GM19193 (cell line): ENCODE data around the gene PLA2G2D.

ENCODE experiments used
- POLR2A ChIP-seq: IDR thresholded peaks from 4 replicates; pipeline ENCODE4 v1.6.1; 2011; ENCODE audit not compliant: insufficient read depth, insufficient read length; ENCODE audit errors: extremely low read depth

Gene PLA2G2D

DNA sequence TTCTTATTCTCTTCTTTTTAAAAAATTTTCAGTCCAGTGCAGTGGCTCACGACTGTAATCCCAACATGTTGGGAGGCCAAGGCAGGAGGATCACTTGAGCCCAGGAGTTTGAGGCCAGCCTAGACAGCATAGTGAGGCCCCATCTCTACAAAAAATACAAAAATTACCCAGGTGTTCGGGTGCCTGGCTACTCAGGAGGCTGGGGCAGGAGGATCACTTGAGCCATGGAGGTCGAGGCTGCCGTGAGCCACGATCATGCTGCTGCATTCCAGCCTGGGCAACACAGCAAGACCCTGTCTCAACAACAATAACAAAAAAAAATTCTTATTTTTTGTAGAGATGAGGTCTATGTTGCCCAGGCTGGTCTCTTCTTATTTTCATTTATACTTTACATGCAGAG is 7.9 kb downstream of the PLA2G2D start:
- TF ChIP-seq POLR2A = no peak

GRCh38 chr1:20110679-20111078 is 8.7 kb downstream of the PLA2G2D start:
- no peak for TF ChIP-seq POLR2A

DNA sequence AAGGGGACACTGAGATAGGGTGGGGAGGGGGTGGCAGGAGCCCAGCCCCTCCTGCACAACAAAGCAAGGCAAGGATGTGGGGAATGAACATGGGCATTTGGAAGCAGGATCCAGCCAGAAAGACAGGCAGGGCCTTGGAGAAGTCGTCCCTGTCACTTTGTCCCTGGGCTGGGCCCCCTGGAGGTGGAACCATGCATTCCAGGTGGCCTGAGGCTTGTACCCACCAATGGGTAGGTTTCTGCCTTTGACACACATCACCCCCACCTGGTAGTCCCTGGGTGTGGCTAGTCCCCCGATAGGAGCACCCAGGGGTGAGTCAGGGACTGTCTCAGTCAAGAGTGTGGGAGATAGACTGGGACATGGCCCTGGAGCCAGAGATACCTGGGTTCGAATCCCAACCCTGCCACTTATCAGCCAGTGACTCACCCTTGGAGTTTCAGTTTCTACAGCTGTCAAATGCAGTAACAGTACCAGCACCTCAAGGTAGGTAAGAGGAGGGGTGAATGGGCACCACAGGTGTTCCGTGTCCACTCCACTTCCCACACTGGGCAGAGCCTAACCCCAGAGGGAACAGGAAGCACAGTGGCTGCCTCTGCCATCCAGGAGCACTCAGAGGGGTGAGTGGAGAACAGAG is 10.0 kb downstream of the PLA2G2D start:
- TF ChIP-seq POLR2A = no peak

DNA sequence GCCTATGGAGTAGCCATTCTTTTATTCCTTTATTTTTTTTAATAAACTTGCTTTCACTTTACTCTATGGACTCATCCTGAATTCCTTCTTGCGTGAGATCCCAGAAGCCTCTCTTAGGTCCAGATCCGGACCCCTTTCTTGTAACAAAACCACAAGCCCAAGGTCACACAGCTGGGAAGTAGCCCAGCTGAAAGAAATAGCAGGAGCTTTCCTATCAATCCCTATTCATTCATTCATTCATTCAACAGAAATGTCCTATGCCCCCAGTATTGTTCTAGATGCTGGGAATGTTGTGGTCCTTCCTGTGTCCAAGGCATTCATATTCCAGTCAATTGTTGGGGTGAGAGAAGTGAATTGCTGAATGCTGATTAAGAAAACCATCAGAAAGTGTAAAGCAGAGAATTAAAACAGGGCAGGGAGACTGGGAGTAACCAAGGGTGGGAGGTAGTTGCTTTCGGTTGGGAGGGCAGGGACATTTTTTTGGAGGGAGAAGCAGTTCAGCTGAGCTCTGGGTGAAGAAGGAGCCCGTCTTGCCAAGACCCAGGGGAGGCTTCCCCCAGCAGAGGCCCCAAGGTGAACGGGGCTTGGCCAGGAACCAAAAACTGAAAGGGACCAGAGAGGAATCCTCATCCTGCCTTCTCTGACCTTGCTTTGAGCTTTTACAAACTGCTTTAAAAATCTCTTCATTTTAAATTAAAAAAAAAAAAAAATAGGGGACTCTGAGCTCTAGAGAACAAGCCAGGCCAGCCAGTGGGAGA is 10.8 kb downstream of the PLA2G2D start:
- no peak for TF ChIP-seq POLR2A

- TF ChIP-seq POLR2A = no peak
These were observed 11.5 kb downstream of the PLA2G2D start for GRCh38 chr1:20107796-20108195.

GRCh38 chr1:20107351-20107750 is 12.0 kb downstream of the PLA2G2D start:
- no peak for TF ChIP-seq POLR2A

DNA sequence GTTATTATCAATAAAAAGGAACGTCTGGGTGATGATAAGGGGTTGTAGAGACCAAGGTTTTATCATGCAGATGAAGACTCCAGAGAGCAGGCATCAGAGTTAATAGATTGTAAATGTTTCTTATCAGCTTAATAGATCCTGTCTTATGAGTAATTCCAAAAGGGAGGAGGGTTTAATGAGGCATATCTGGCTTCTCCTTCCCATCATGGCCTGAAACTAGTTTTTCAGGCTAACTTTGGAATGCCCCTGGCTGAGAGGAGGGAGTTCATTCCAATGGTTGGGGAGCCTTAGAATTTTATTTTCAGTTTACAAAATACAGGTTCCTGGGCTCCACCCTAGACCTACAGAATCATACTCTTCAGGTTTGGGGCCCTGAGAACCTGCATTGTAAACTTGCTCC is 13.5 kb downstream of the PLA2G2D start:
- no peak for TF ChIP-seq POLR2A

DNA sequence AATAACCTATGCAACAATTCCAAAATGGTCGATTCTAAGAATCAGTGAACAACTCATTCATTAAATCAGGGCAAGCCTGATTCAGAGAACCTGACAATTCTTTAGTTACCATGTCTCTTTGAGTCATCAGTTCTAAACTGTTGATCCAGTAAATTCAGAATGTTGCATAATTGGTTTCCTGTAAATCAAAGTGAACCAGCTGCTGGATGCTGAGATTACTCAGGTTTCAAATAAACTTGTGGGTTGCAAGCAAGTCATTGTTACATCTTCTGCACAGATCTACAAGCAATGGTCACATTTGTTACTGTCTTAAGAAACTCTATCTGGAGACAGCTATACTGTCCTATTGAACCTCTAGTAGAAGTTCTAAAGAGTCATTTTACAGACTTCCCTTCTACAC is 16.5 kb downstream of the PLA2G2D start:
- TF ChIP-seq POLR2A = no peak

- TF ChIP-seq POLR2A = no peak
These were observed 18.5 kb downstream of the PLA2G2D start for GRCh38 chr1:20100632-20101355.

DNA sequence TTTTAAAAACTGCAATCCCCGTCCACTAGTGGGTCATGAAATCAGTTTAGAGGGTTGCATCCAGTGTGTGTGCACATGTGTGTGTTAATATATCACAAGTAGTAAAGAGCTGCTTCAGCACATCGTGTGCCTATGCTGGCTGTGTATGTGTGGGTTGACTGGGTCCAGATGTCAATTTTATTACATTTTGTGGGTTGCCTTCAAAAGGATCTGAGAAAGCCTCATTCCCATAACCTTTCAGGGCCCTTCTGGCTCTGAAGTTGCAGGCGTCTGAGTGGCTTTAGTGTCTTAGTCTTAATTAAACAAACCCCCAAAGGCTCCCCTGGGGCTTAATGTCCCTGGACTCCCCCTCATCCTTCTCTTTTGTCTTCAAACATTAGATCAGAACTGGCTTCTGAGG is 19.8 kb downstream of the PLA2G2D start:
- no peak for TF ChIP-seq POLR2A

DNA sequence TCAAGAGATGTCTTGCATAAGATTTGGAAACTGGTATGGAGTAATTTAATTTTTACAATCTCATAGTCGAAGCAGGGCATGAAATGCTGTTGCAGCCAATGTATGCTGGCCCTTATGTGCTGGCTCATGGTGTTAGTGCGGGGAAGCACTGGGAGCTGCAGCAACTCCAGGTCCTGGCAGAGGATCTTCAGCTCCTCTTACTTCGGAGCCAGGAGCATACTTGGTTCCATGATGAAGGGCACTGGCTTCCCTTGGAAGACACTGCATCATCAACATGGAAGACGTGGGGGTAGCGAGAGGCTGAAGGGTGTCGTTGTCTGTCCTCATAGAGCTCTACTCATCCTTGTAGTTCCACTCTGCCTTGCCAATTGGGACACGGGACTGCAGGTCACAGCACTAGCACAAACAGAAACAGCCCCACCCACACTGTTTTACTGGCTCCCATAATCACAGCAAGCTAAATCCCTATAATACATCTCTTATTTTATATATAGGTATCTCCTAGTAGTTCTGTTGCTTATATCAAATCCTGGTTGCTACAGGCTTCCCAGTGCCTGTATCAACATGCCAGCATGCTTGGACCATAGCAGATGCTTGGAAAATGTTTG is 22.4 kb downstream of the PLA2G2D start:
- TF ChIP-seq POLR2A = no peak

DNA sequence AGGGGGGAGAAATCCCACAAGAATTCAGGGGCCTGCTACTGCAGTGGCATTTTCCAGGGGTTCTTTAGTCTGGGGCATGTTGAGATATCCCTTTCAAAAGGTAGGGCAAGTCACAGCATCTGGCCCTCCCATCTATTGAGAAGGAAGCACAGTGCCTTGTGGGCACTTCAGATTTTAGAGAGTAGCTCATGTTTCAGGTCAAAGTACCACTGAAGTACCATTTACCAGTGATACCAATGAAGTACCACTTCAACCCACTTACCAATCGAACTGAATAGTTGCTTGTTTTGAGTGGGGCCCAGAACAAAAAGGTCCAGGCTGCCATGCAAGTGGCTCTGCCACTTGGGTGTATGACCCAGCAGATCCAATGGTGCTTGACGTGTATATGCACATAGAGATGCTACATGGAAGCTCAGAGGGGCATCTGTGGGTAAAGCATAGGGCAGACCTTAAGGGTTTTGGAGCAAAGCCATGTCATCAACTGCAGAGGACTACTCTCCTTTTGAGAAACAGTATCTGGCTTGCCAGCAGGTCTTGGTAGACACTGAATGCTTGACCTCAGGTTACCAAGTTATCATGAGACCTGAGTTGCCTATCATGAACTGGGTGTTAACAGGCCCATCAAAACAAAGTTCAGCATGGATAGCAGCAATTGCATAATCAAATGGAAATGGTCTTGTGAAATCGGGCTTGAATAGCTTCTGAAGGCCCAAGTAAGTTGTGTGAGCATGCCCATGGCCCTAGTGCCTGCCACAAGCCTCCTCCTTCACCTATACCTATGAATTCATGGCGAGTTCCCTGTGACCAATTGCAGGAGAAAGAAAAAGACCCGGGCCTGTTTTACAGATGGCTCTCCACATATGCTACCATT is 23.5 kb downstream of the PLA2G2D start:
- no peak for TF ChIP-seq POLR2A

DNA sequence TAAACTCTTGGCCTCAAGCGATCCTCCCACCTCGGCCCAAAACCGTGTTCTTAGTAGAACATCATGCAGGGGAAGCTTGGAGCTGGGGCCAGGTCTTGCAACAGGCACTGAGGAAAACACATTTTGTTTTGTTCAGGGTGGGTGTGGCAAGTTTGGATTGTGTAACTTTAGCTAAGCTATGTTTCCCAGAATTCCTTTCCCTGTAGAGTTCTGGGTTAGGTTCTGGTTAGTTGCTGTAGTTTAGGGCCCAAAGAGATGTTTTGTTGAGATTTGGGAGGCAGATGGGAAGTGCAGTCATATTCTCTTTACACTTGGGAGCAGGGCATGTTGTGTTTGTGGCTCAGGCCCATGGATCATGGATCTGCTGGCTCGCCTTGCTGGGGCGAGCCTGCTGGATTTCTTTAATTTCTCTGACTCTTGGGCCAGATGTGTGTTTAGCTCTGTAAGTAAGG is 25.4 kb downstream of the PLA2G2D start:
- no peak for TF ChIP-seq POLR2A

GRCh38 chr1:20093303-20093702 is 26.0 kb downstream of the PLA2G2D start:
- no peak for TF ChIP-seq POLR2A

- no peak for TF ChIP-seq POLR2A
These were observed 28.7 kb downstream of the PLA2G2D start for GRCh38 chr1:20090641-20091040.

DNA sequence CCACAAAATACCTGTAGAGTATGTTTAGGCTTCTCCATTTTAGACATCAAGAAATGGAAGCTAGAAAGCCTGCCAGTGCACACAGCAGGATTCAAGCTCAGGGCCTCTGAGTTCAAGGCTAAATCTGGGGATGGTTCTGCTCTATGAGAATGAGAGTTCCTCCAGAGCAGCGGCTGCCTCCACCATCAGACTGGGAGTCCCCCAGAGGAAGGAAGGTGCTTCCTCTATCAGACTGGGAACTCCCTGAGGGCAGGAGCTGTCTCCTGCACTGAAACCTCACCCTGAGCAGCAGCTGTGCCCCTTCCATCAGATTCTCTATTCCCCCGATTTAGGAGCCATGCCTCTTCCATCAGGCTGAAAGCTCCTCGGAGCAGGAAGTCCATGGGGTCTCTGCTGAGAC is 29.2 kb downstream of the PLA2G2D start:
- TF ChIP-seq POLR2A = no peak
